ENCODE data around the gene KIF13A. TPM values are rescaled to one million over a fixed set of nuclear protein-coding genes. Genes with fewer than 3 reads are reported as not detected.
"Not testable (repeated sequence)": the region's sequence is repeated elsewhere in the genome, so short reads cannot be mapped to it uniquely, and the experiment has no call there.

KIF13A gene
- polyA plus RNA-seq, 12 donors: 30.8 to 57.0 (median 39.7) TPM; not detected in 1

DNA sequence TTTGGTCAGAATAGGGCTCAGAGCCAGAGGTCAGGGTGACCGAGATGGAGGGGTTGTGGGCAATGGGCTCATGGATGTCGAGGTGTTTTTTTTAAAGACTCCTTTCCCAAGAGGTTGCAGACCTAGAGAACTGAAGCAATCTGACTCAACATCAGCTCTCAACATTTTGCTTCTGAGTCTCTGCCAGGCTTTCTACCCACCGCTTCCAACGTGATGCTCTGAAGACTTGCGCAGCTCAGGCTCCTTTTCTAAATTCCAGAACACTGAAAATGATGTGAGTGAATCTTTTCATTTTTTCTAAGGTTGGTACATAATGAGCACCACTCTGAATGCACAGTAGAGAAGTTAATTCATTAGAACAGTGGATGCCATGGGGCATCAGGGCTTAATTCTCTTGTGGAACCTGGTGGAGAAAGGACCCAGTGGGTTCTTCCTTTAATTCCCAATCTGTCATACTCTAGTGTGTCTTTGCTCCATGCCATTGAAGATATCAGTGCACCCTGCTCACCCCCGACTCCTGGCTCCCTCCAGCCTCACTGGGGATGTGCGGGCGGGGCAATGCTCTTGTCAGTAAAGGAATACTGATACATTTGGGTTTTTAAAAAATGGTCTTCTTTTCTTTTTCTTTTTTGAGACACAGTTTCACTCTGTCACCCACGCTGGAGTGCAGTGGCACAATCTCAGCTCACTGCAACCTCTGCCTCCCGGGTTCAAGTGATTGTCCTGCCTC is 17.0 kb upstream of the KIF13A start:
- DNase-seq: no peak

DNA sequence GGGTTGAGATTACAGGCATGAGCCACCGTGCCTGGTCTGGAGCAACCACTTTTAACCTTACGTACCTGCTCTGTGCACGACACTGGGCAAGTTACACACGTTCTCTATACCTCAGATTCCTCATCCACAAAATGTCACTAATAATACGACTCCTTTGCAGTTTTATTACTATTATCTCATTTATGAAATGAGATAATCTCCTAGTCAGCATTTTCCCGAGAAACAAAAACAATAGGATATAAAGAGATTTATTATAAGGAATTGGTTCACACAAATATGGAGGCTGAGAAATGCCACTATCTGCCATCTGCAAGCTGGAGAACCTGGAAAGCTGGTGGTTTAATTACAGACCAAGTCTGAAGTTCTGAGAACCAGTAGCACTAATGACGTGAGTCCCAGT is 12.0 kb upstream of the KIF13A start:
- DNase-seq: no peak

DNA sequence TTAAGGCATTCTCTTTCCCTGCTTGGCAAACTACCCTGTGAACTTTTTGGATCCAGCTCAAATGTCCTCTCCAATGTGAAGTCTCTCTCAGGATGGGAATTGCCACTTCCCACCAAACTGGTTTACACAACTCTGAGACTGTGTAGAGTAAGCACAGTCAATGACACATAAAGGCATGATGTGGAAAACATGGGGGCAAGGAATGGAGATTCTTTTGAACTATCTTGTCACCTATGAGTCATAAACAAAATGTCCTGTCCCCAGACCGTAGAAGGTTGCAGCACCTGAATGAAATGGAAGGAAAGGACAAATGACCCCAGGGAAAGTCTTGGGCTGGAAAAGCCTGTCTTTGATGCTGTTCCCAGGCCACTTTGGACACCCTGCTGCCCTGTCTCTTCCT is 11.0 kb upstream of the KIF13A start:
- DNase-seq: no peak

DNA sequence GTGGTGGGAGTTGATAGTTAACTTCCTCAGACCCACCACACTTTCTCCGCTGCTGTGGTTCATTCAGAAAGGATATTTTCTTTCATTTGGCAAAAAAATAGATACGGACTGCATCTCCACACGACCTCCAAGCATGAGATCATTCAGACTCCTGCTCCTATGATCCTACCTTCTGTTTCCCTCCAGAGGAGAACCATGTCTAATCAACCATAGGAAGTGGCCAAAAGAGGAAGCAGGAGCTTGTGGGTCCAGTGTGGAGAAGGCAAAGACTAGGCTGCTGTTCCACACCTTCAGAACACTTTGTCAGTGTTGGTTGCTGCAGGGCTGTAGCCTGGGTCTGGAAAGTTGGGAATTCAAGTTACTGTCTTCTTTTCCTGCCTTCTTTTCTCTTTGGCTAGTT is 10.6 kb upstream of the KIF13A start:
- DNase-seq: no peak

DNA sequence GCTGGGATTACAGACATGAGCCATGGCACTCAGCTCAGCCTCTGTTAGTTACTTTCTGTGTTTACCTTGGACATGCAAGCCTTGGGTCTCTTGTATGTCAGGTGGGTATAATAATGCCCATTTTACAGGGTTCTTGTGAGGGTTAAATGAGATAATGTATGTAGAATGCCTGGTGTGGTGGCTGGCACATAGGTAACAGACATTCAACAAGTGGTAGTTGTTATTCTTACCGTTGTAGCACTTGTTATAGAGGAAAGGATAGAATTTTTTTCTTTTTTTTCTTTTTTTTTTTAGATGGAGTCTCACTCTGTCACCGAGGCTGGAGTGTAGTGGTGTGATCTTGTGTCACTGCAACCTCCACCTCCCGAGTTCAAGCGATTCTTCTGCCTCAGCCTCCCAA is 8.0 kb upstream of the KIF13A start:
- no peak for DNase-seq

DNA sequence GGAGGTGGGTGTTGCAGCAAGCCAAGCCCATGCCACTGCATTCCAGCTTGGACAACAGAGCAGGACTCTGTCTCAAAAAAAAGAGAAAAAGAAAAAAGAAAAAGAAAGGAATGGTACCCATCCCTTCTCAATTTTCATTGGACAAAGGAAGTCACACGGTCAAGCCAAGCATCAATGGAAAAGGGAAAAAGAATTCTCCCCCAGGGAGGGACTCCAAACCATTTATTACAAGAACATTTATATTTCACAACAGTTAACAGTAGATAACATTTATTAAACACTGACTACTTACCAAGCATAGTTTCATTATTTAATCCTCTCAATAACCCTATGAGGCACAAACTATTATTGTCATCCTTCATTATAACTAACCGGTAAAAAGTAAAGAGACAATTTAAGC is 6.6 kb upstream of the KIF13A start:
- DNase-seq: no peak

DNA sequence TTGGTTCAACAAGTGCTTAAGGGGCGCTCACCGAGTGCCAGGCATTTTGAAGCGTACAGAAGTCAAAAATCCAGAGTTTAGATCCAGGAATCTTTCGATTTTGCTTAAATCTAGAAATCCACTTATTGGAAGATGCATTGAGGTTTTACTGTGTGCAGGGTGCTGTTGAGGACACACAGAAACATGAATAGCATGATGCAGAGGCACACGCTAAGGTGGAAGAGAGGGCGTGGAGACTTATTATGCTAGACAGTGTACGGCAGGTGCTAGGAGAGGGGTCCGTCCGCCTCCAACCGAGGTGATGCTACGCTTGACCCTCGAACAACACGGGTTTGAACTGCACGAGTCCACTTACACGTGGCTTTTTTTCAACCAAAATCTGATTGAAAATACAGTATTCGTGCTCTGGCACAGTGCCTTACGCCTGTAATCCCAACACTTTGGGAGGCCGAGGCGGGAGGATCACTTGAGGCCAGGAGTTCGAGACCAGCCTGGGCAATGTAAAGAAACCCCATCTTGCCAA is 1.0 kb upstream of the KIF13A start:
- DNase-seq: no peak

DNA sequence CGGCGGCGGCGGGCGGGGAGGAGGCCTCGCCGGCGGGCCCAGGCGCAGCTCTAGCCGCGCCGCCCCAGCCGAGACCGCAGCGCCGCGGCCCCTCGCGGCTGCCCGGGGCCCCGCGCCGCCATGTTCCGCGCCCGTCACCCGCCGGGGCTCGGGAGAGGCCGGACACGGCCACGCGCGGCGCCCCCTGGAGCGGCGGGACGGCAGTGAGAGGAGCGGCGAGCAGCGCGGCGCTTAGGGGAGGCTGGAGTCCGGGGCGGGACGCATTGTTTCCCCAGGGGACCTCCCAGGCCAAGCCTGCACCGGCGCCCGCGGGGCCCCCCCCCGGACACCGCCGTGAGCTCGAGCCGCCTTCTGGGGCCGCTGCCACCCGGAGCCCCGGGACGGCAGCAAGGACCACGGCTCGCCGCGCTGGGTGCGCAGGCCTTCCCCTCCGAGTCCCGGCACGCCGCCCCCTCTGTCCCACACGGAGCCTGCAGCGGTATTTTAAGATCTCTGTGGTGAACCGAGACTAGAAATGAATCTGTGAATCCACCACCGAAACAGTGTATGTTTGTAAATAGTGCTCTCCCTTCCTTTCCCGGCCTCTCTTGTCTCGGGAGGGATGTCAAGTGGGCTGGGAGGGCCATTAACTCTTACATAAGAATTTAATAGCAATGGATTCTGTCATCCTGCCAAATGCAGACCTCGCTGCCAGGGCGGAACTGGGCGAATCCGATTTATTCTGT is 424 bp upstream of the KIF13A start:
- DNase-seq: peak; percentile 71

DNA sequence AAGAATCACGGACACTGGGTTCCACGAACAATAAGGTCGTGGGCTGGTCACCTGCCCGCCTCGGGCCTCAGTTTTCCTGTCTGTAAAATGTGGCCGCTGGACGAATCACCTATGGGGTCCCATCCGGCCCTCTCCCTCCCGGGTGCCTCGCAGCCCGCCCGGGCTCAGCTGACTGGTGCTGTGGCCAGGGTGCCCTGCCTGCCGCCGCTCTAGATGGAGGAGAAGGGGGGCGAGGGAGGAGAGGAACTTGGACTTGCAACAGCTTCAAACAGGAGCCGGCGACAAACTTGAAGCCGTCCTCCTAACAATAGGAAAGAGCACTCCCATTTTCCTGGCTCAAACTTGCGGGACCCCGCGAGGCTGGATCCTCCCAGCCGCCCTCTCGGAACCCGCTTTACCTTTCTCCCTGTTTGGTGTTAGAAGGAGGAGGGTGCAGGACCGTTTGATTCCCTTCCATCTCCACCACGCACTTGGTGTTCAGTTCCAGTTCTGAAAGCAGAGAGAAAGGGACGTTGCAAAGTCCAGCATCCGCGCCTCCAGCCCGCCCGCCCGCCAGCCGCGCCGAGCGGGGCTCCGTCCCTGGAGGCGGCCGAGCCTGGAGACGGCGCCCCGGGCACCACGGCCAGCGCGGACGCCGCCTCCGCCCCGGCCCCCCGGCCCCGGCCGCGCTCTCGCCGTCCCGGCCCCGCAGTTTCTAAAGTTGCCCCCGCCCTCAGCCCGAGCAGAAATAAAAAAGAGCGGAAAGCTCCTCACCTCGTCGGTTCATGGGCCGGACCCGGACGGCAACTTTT is 584 bp downstream of the KIF13A start:
- no peak for DNase-seq

DNA sequence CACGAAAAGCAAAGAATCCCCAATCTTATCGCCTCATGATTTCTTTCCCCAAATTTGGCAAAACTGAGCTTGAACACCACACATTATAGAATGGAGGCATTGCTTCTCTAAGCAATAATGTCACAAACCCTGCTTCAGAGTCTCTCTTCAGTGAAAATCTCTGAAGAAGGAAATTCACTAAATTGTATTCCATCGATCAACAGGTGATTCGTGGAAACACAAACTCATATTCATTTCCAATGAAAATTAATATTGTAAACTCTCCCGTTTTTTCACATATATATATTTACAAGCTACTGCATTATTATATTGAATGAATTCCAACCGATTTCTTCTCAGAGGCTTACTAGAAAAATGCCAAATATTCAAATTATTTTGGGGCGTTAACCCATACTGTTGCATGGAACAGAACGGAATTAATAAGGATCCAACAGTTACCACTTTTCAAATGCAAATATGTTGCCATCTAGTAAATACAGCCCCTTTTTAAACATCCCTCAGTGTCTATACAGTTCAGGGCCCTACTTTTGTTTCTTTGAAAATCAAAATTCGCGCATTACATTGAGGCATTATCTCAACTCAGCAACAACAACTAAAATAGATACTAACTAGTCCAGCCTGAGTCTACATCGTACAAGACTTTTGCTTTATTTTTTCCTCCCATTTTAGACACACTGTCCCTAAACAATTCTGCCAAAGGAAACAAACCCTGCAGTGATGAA is 1.3 kb downstream of the KIF13A start:
- DNase-seq: no peak

DNA sequence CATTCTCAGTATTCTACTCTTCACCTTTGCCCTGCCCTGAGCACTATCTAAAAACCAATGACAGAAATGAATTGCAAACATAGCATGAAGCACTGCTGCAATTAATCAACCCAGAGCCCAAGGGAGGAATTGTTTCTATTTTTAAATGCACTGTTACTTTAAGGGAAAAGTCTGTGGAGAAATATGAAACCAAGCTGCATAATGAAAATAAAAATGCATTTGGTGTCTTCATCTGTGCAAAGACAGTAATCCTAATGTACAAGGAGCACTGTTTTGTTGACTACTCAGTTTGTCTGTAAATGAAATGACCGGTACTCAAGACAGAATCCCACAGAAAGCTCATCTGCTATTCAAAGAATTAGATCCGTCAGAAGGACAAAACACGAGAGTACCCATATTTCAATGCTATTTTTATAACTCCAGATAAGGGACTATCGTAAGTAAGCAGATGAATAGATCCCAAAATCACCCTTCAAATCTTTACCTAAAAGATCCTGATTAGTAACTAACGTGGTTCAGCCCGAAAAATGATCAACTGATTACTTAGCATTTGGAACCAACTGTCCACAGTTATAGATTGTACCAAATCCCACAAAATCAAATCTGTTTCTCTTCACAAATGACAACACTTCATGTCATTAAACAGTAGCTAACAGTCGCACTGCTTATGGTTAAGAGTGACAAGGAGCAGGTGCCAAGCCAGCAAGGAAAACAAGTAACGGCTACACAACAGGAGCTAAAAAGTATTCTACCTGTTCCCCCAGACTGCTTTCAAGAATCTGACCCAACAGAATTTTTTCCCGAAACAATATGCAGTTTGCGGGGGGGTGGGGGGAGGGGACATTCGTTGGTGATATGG is 2.4 kb downstream of the KIF13A start:
- DNase-seq: no peak

DNA sequence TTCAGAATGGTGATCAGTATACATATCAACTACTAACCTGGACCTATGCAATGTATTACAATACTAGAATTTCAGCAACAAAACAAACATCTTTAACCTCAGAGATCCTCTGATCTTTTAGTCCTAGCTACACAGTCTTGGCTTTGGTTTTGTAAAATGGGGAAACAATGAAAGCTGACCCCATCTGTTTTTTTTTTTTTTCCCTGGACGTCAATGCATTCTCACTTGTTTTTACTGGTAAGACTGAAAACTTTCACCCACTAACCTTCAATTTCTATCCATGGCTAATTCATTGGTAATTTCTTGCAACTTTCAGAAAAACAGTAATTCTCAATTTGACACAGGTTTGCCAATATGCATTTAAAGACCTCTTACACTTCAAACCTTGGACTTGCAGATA is 3.0 kb downstream of the KIF13A start:
- no peak for DNase-seq

DNA sequence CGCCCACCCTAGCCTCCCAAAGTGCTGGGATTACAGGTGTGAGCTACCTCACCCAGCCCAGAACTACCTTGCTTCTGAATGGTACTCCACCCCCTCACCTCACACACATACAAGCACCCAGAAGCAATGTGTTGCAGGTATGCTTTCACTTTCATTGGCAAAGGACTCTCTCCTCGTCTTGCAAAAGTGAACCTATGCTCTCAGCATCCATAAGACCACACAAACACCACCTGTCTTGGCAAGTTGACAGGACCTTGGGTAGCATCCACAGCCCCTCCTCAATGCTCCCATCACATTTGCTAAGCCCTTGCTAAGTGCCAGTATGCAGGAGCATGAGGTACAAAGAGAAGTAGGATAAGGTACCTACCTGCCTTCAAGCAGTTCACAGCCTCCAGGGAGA is 3.7 kb downstream of the KIF13A start:
- DNase-seq: no peak

DNA sequence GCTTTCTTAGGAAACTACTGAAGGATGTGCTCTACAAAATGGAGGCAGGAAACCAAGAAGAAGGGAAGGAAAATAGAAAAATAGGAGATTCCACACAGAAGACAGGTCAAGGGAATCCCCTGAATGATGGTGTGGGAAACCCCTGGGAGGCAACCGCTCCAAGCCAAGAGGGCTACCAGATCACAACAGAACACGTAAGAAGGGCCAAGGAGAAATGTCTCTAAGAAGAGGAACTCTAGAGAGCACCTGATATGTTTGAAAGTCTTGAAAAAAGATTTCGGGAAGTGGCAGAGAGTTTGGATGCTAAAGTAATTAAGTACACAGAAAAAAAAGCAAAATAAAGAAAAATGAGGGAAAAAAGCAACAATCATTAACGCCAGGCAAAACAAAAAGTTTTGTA is 7.1 kb downstream of the KIF13A start:
- DNase-seq: no peak

DNA sequence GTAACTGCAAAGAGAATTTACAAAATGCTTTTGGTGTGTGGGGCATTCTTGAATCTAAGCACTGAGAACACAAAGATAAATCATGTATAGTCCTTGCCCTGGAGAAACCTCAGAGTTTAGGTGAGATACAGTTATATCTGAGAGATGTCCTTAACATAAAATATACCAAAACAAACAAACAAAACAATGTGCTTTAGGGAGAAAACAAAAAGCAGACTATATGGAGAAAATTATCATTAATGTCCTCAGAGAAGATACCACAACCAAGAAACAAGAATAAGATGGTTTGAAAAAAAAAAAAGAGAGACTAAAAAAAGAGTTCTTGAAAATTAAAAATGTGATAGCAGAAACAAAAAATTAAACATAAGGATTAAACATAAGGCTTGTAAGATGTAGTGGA is 8.0 kb downstream of the KIF13A start:
- no peak for DNase-seq

DNA sequence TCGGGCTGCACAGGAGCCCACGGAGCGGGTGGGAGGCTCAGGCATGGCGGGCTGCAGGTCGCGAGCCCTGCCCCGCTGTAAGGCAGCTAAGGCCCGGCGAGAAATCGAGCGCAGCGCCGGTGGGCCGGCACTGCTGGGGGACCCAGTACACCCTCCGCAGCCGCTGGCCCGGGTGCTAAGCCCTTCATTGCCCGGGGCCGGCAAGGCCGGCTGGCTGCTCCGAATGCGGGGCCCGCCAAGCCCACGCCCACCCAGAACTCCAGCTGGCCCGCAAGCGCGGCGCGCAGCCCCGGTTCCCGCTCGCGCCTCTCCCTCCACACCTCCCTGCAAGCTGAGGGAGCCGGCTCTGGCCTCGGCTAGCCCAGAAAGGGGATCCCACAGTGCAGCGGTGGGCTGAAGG is 11.2 kb downstream of the KIF13A start:
- DNase-seq: not testable (repeated sequence)

DNA sequence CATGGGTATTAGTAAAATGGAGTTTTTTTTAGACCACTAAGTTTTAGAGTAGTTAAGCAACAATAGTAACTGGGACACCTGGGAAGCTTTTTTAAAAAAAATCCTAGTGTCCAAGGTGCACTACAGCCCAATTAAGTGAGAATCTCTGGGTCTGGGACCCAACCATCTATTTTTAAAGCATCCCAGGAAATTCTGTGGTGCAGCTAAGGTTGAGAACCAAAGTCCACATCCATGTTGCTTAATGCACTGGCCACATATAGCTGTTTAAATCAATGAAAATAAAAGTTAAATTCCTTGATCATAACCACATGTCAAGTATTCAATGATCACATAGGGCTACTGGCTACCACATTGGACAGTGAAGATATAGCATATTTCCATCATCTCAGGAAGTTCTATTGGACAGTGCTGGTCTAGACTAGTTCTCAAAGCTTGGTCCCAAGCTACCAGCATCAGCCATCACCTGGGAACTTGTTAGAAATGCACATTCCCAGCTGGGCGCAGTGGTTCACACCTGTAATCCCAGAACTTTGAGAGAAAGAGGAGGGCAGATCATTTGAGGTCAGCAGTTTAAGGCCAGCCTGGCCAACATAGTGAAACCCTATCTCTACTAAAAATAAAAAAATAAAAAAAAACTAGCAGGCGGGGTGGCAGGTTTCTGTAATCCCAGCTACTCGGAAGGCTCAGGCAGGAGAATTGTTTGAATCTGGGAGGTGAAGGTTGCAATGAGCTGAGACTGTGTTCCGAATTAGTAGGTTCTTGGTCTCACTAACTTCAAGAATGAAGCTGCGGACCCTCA is 12.7 kb downstream of the KIF13A start:
- DNase-seq: no peak

DNA sequence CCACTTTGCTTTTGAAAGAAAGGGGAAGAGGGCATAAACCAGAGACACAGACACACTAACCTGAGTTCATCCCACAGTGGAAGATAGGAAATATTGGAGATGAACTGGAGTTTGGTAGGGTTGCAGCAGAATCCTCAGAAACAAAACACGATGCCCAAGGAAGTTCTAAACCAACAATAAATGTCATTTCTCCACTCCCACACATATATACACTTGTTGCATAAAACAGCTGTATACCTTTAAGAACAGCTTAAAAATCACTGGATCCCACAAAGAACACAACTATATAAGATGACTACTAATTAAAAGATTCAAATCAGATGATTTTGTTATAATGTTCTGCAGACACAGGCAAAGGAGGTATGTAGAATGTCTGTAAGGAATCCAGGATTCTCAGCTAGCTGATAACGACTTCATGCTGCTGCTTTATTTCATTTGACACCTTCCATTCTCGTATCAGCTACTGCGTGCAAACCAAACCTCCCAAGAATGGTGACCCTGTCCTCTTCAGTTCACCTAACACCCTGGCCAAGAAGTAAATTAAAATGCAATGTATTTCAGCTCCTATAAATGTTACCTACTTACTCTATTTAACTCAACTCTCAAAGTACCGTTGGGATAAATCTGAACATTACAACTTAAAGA is 14.3 kb downstream of the KIF13A start:
- DNase-seq: no peak
